Esophagus squamous epithelium (tissue), 5 donors: Measurements from ENCODE around the gene SERPINB8. TPM values are rescaled to one million over a fixed set of nuclear protein-coding genes. Genes with fewer than 3 reads are reported as not detected.
"Not testable (repeated sequence)": the region's sequence is repeated elsewhere in the genome, so short reads cannot be mapped to it uniquely, and the experiment has no call there.

Source experiments
- DNase-seq: peaks from one replicate; lab custom pipeline; 2025; lab: John Stamatoyannopoulos, UW
- H3K27ac ChIP-seq, 4 donors: fragments of 200-600 bp; sonication (generic); one replicate each; pipeline ENCODE4 v1.5.1; 2016 to 2019; ENCODE audit warnings: mild to moderate bottlenecking in 1 of 4
- H3K27me3 ChIP-seq, 4 donors: fragments of 200-600 bp; sonication (generic); 1 replicate in 3 of 4; 2 replicates in 1 of 4; pipeline versions ENCODE4 v1.5.1 to v1.6.0; 2017 to 2021; ENCODE audit warnings: antibody characterized with exemption in 1 of 4
- H3K36me3 ChIP-seq, 3 donors: fragments of 200-600 bp; sonication (generic); one replicate each; pipeline ENCODE4 v1.5.1; 2016 to 2019
- H3K4me1 ChIP-seq, 3 donors: fragments of 200-600 bp; sonication (generic); one replicate each; pipeline ENCODE4 v1.5.1; 2017 to 2019
- H3K4me3 ChIP-seq, 4 donors: fragments of 200-600 bp; sonication (generic); 1 replicate in 3 of 4; 2 replicates in 1 of 4; pipeline ENCODE4 v1.5.1; 2016 to 2019; ENCODE audit warnings: mild to moderate bottlenecking in 2 of 4, moderate library complexity in 1 of 4
- H3K9me3 ChIP-seq, 3 donors: fragments of 200-600 bp; sonication (generic); one replicate each; pipeline ENCODE4 v1.5.1; 2016 to 2019
- POLR2A ChIP-seq, 4 donors: fragments of 450-650 bp; IDR thresholded peaks; one replicate each; pipeline ENCODE4 v1.6.1; 2017; ENCODE audit warnings: antibody characterized with exemption in 4 of 4, mild to moderate bottlenecking in 4 of 4, moderate library complexity in 3 of 4
- WGBS, 2 donors: methylation state at CpG; one replicate each; pipeline ENCODE4 v1.1.5; 2018; 5-methylcytosine and 5-hydroxymethylcytosine counted together
- intact Hi-C: fragments of 100-400 bp; cut with DNase I; formaldehyde crosslinking; loops from one replicate; pipeline ENCODE4 v1.15.0; 2022
- total RNA-seq, 4 donors: library from RNA; depleted of rRNA; stranded (reverse); fragments of >200 nt; gene quantifications; one replicate each; pipeline ENCODE4 v1.1.0, GENCODE V29; 2016
- TF ChIP-seq, protein P1 (sequence below), 6 experiments: fragments of 450-650 bp in 4 of 6; fragments of 200-600 bp in 2 of 6; sonication (generic) in 2 of 6; IDR thresholded peaks; one replicate each; pipeline ENCODE4 v1.5.1; 2016 to 2019; ENCODE audit warnings: antibody characterized with exemption in 6 of 6, mild to moderate bottlenecking in 4 of 6, moderate library complexity in 4 of 6
- donor health status: DM: yes; HTN: yes; CAD: no.

SERPINB8 gene
- total RNA-seq, 4 donors from 2014 or later: 17.7 to 43.2 (median 34.2) TPM

DNA sequence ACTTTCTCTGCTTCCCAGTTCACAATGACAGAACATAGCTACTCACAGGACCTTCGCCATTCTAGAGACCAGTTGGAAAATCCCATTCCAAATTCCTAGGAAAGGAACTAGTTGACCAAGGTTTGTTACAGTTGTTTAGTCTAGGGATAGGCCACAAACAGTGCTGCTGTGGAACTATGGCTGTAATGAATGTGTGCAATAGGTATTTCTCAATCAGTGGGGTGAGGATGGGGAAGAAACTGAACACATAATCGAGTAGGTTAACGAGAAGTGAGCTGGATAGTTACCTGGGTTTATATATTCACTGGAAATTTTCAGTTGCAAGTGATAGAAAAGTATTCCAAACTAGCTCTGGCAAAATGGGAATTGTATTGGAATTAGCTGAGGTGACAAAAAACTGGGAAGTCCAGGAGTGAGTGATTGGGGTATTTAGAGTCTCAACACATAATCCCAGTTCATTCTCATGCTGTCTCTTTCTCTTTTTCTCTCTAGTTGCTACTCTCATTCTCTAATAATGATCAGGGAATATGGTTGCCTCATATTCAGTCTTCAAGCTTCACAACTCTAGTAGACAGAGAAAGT is 39.0 kb upstream of the SERPINB8 start:
- no peaks in the 10 kb centered on the region for H3K36me3 ChIP-seq
- no peak overlapping the region for H3K27ac ChIP-seq
- intact Hi-C loops: loop anchor here (10.0 kb wide), 1 partner anchor 76 kb away; no protein-coding TSS in a partner anchor
- no peak overlapping the region for H3K4me3 ChIP-seq
- 78 to 83% methylated on average over 3 of the region's 3 CpGs for WGBS, 2 donors
- H3K9me3 ChIP-seq: no peaks in the 10 kb centered on the region
- no peak for DNase-seq
- H3K4me1 ChIP-seq: peaks cover 0 to 2% (median 0%) of the 10 kb centered on the region in 3 donors
- H3K27me3 ChIP-seq: no peaks in the 10 kb centered on the region
- no peak for TF ChIP-seq POLR2A (IDR thresholded peaks at IDR 0.05)
- TF ChIP-seq, protein P1, sequence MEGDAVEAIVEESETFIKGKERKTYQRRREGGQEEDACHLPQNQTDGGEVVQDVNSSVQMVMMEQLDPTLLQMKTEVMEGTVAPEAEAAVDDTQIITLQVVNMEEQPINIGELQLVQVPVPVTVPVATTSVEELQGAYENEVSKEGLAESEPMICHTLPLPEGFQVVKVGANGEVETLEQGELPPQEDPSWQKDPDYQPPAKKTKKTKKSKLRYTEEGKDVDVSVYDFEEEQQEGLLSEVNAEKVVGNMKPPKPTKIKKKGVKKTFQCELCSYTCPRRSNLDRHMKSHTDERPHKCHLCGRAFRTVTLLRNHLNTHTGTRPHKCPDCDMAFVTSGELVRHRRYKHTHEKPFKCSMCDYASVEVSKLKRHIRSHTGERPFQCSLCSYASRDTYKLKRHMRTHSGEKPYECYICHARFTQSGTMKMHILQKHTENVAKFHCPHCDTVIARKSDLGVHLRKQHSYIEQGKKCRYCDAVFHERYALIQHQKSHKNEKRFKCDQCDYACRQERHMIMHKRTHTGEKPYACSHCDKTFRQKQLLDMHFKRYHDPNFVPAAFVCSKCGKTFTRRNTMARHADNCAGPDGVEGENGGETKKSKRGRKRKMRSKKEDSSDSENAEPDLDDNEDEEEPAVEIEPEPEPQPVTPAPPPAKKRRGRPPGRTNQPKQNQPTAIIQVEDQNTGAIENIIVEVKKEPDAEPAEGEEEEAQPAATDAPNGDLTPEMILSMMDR (IDR thresholded peaks at IDR 0.05): no peak

DNA sequence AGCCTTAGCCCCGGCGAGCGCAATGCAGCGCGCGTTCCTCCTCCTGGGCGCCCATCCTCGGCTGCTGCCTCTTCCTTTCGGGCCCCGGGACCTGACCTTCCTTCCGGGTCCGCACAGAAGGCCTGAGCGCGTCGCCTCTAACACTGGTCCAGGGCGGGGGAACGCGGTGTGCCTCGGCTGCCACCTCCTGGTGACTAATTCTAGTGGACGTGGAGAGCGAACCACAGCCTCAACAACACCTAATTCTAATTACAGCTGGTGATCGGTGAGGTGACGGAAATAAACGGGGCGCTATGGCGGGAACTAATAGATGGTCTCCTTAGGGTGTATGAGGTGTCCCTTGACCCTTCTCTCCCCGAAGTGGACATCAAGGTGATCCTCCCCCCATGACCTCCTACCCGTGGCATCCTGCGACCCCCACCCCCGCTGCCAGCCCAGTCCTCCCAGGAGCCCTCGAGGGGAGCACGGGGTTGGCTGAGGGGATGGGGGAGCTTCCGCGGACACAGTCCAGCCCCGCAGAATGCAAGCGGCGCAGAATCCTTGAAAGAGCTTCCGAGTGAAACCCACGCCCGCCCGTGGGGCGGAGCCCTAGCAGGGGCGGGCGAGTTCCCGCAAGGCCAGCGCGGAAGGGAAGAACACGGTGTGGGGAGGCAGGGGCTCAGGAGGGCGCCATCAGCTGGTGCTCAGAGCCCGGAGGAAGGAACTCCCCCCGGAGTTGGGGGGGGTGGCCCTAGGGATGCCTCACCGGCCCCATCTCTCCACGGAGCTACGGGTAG is 33.5 kb upstream of the SERPINB8 start:
- no peaks in the 10 kb centered on the region for H3K9me3 ChIP-seq
- peak overlapping the region; percentile 46 to 74 (median 54) for H3K4me3 ChIP-seq
- peak overlapping the region in 3 of 4 donors; percentile 24 to 73 (median 44) for H3K27ac ChIP-seq
- H3K27me3 ChIP-seq: peaks cover 0 to 22% (median 2%) of the 10 kb centered on the region in 4 donors
- H3K36me3 ChIP-seq: no peaks in the 10 kb centered on the region
- intact Hi-C loops: loop anchor here (10.0 kb wide), 1 partner anchor 82 kb away; no protein-coding TSS in a partner anchor
- DNase-seq: peak; percentile 48
- TF ChIP-seq, protein P1 (IDR thresholded peaks at IDR 0.05): peak; percentile 48 to 84 (median 74)
- TF ChIP-seq POLR2A (IDR thresholded peaks at IDR 0.05): no peak
- WGBS, 2 donors: 4 to 5% methylated on average over 10 to 18 of the region's 54 CpGs
- peaks cover 6 to 14% (median 8%) of the 10 kb centered on the region in 3 donors for H3K4me1 ChIP-seq

DNA sequence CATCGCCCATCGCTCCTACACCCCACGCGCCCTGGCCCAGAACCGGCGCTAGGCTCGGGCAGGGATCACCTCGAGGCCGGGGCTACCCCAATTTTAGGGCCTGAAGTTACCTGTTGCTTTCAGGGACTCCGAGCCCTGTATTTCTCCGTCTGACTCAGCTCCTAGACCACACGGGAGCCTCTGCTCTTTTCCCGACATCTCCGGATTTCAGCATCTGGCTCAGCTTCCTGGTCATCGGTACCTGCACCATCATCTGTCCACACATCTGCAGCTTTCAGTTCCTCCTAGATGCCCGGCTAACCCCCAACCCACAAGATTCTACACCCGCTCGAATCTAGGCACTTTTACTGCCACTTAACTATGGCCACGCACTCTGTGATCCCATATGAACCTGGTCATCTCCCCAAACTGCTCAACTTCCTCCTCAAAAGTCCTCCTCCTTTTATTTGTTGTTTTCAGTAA is 32.9 kb upstream of the SERPINB8 start:
- peak overlapping the region in 1 of 4 donors; percentile 44 for H3K27ac ChIP-seq
- H3K27me3 ChIP-seq: peaks cover 0 to 23% (median 2%) of the 10 kb centered on the region in 4 donors
- H3K36me3 ChIP-seq: no peaks in the 10 kb centered on the region
- DNase-seq: no peak
- peaks cover 6 to 14% (median 8%) of the 10 kb centered on the region in 3 donors for H3K4me1 ChIP-seq
- H3K4me3 ChIP-seq: peak overlapping the region; percentile 46 to 74 (median 54)
- intact Hi-C loops: loop anchor here (10.0 kb wide), 1 partner anchor 82 kb away; no protein-coding TSS in a partner anchor
- TF ChIP-seq, protein P1 (IDR thresholded peaks at IDR 0.05): no peak
- no peak for TF ChIP-seq POLR2A (IDR thresholded peaks at IDR 0.05)
- 59 to 62% methylated on average over 13 to 14 of the region's 19 CpGs for WGBS, 2 donors
- H3K9me3 ChIP-seq: no peaks in the 10 kb centered on the region

DNA sequence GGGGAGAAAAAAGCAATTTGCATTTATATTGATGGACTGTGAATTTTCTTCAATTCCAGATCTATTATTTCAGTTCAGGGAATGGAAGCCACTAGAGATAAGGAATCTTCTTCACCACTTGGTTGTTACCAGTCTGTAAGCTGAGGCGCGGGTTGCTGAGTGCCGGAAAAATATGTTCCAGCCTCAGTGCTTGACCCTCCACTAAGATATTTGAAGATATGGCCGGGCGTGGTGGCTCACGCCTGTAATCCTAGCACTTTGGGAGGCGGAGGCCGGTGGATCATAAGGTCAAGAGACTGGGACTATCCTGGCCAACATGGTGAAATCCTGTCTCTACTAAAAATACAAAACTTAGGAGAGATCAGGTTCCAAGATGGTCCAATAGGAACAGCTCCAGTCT is 29.9 kb upstream of the SERPINB8 start:
- no peak overlapping the region for H3K27ac ChIP-seq
- H3K36me3 ChIP-seq: no peaks in the 10 kb centered on the region
- TF ChIP-seq, protein P1 (IDR thresholded peaks at IDR 0.05): no peak
- TF ChIP-seq POLR2A (IDR thresholded peaks at IDR 0.05): no peak
- H3K4me1 ChIP-seq: peaks cover 6 to 14% (median 8%) of the 10 kb centered on the region in 3 donors
- intact Hi-C loops: no loop called here
- WGBS, 2 donors: 95 to 98% methylated on average over 4 to 8 of the region's 8 CpGs
- no peak for DNase-seq
- peaks cover 0 to 29% (median 2%) of the 10 kb centered on the region in 4 donors for H3K27me3 ChIP-seq
- no peak overlapping the region for H3K4me3 ChIP-seq
- no peaks in the 10 kb centered on the region for H3K9me3 ChIP-seq

DNA sequence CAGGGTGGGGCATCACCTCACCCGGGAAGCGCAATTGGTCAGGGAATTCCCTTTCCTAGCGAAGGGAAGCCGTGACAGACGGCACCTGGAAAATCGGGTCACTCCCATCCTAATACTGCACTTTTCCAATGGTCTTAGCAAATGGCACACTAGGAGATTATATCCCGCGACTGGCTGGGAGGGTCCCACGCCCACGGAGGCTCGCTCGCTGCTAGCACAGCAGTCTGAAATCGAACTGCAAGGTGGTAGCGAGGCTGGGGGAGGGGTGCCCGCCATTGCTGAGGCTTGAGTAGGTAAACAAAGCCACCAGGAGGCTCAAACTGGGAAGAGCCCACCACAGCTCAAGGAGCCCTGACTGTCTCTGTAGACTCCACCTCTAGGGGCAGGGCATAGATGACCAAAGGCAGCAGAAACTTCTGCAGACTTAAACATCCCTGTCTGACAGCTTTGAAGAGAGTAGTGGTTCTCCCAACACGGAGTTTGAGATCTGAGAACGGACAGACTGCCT is 29.3 kb upstream of the SERPINB8 start:
- Histone ChIP-seq H3K27me3 (peaks cover 0 to 35% (median 2%) of the 10 kb centered on the region in 4 donors), H3K4me1 (peaks cover 6 to 14% (median 8%) of the 10 kb centered on the region in 3 donors)
- intact Hi-C loops, H3K4me3 ChIP-seq, H3K27ac ChIP-seq, H3K36me3 ChIP-seq, H3K9me3 ChIP-seq, DNase-seq: not testable (repeated sequence)
- WGBS, 2 donors: 84% methylated on average over 5 to 6 of the region's 17 CpGs
